H1 (cell line): ENCODE measurements around the gene PRDX3. TPM values are rescaled to one million over a fixed set of nuclear protein-coding genes. Genes with fewer than 3 reads are reported as not detected.

Source experiments
- CTCF ChIA-PET: fragments of 300-600 bp; sonication (Branson Sonifier 250); formaldehyde crosslinking; loops from one replicate; lab custom pipeline; 2021; ENCODE audit not compliant: partially characterized antibody; lab: Charles Lee
- POLR2A ChIA-PET: fragments of 300-600 bp; sonication (Branson Sonifier 250); formaldehyde crosslinking; loops from one replicate; lab custom pipeline; 2021; ENCODE audit warnings: inconsistent platforms; ENCODE audit not compliant: partially characterized antibody; lab: Charles Lee
- DNase-seq, 2 experiments: peaks; one replicate each; pipeline versions ENCODE4 v3.0.0 to v3.0.0-alpha.2; 2010 to 2022; ENCODE audit warnings: low spot score in 2 of 2, low read depth in 1 of 2, mixed read lengths in 1 of 2
- FAIRE-seq: peaks from 2 replicates; lab custom pipeline; 2011; peaks lifted over from hg19 to GRCh38; lab: Jason Lieb, UNC
- H2AFZ ChIP-seq: 2 replicates; pipeline ENCODE4 v1.8.1; 2012; ENCODE audit warnings: low read length, inconsistent platforms
- H2AK5ac ChIP-seq: 2 replicates; pipeline ENCODE4 v1.6.1; 2013; ENCODE audit warnings: low read depth, low read length
- H2BK120ac ChIP-seq: replicated peaks from 2 replicates; pipeline ENCODE3; 2013; ENCODE audit warnings: low read depth, low read length, inconsistent platforms
- H2BK12ac ChIP-seq: 2 replicates; pipeline ENCODE4 v1.6.1; 2013; ENCODE audit warnings: low read depth, low read length
- H2BK15ac ChIP-seq: 2 replicates; pipeline ENCODE4 v1.6.1; 2013; ENCODE audit warnings: low read length
- H2BK20ac ChIP-seq: 2 replicates; pipeline ENCODE4 v1.6.1; 2013; ENCODE audit warnings: low read length
- H2BK5ac ChIP-seq: 2 replicates; pipeline ENCODE4 v1.6.1; 2013; ENCODE audit warnings: low read depth, low read length
- H3K14ac ChIP-seq: 2 replicates; pipeline ENCODE4 v1.6.1; 2013; ENCODE audit warnings: inconsistent platforms; ENCODE audit not compliant: insufficient read length
- H3K18ac ChIP-seq: 2 replicates; pipeline ENCODE4 v1.6.1; 2013; ENCODE audit warnings: low read length; ENCODE audit errors: extremely low read depth
- H3K23ac ChIP-seq: 2 replicates; pipeline ENCODE4 v1.6.1; 2013; ENCODE audit warnings: inconsistent platforms; ENCODE audit not compliant: insufficient read length
- H3K23me2 ChIP-seq: 2 replicates; pipeline ENCODE4 v1.6.1; 2013; ENCODE audit warnings: low read depth, low read length
- H3K27ac ChIP-seq: 2 replicates; pipeline ENCODE4 v1.6.1; 2011; ENCODE audit warnings: low read depth, low read length, inconsistent platforms
- H3K27me3 ChIP-seq, 4 experiments: replicated peaks in 1 of 4; 1 replicate in 1 of 4; 2 replicates in 3 of 4; pipeline versions ENCODE4 v1.6.1 to v1.8.1; 2011 to 2013; ENCODE audit warnings: low read length in 3 of 4, mild to moderate bottlenecking in 3 of 4, inconsistent platforms in 2 of 4, mixed read lengths in 2 of 4, moderate library complexity in 1 of 4; ENCODE audit not compliant: control insufficient read depth in 3 of 4, insufficient read depth in 3 of 4; ENCODE audit errors: extremely low read depth in 1 of 4
- H3K36me3 ChIP-seq, 4 experiments: 2 replicates each; pipeline versions ENCODE4 v1.6.1 to v1.8.1; 2011 to 2013; ENCODE audit warnings: mild to moderate bottlenecking in 4 of 4, low read length in 3 of 4, moderate library complexity in 2 of 4, control low read depth in 1 of 4, inconsistent platforms in 1 of 4; ENCODE audit not compliant: insufficient read depth in 4 of 4, control insufficient read depth in 2 of 4
- H3K4ac ChIP-seq: replicated peaks from 2 replicates; pipeline ENCODE3; 2013; ENCODE audit warnings: low read length, low read depth, mixed read lengths, inconsistent platforms; ENCODE audit not compliant: insufficient read length
- H3K4me1 ChIP-seq, 4 experiments: replicated peaks in 1 of 4; 1 replicate in 1 of 4; 2 replicates in 3 of 4; pipeline versions ENCODE4 v1.6.1 to v1.8.1; 2011 to 2013; ENCODE audit warnings: low read length in 3 of 4, inconsistent platforms in 2 of 4, mixed read lengths in 1 of 4; ENCODE audit not compliant: insufficient read depth in 4 of 4, control insufficient read depth in 3 of 4
- H3K4me2 ChIP-seq, 2 experiments: 2 replicates each; pipeline versions ENCODE4 v1.6.1 to v1.8.1; 2011 to 2013; ENCODE audit warnings: low read depth in 2 of 2, low read length in 2 of 2, control low read depth in 1 of 2, inconsistent platforms in 1 of 2, mild to moderate bottlenecking in 1 of 2; ENCODE audit not compliant: insufficient read depth in 1 of 2
- H3K4me3 ChIP-seq, 4 experiments: fragments of 200-600, 300-600 bp in 1 of 4; sonication (generic), shearing (Covaris generic), sonication (Bioruptor Twin) in 1 of 4; 2 replicates each; pipeline versions ENCODE4 v1.5.1 to v1.8.1; 2011 to 2016; ENCODE audit warnings: low read length in 4 of 4, low read depth in 3 of 4, control low read depth in 2 of 4, inconsistent platforms in 2 of 4, mild to moderate bottlenecking in 2 of 4, mixed read lengths in 1 of 4, moderate library complexity in 1 of 4; ENCODE audit not compliant: insufficient read depth in 2 of 4; ENCODE audit errors: extremely low read depth in 1 of 4
- H3K56ac ChIP-seq: replicated peaks from 2 replicates; pipeline ENCODE3; 2013; ENCODE audit warnings: low read depth, mild to moderate bottlenecking, mixed read lengths, low read length, inconsistent platforms; ENCODE audit not compliant: insufficient read length
- H3K79me1 ChIP-seq: 2 replicates; pipeline ENCODE4 v1.6.1; 2013; ENCODE audit warnings: low read depth, low read length, control low read depth
- H3K79me2 ChIP-seq, 2 experiments: 2 replicates each; pipeline versions ENCODE4 v1.6.1 to v1.8.1; 2012 to 2013; ENCODE audit warnings: low read length in 2 of 2, mild to moderate bottlenecking in 2 of 2, inconsistent platforms in 1 of 2; ENCODE audit not compliant: insufficient read depth in 2 of 2, control insufficient read depth in 1 of 2
- H3K9ac ChIP-seq, 4 experiments: replicated peaks in 1 of 4; 1 replicate in 1 of 4; 2 replicates in 3 of 4; pipeline versions ENCODE4 v1.6.1 to v1.8.1; 2011 to 2013; ENCODE audit warnings: low read depth in 3 of 4, low read length in 3 of 4, control low read depth in 2 of 4, mild to moderate bottlenecking in 2 of 4, moderate library complexity in 2 of 4, inconsistent platforms in 1 of 4; ENCODE audit errors: extremely low read depth in 1 of 4
- H3K9me3 ChIP-seq, 2 experiments: 2 replicates each; pipeline versions ENCODE4 v1.6.1 to v1.8.1; 2012 to 2013; ENCODE audit warnings: mild to moderate bottlenecking in 2 of 2, moderate library complexity in 2 of 2, control low read depth in 1 of 2, inconsistent platforms in 1 of 2, low read depth in 1 of 2, low read length in 1 of 2, mixed read lengths in 1 of 2; ENCODE audit not compliant: insufficient read depth in 2 of 2
- H4K20me1 ChIP-seq, 2 experiments: replicated peaks in 1 of 2; 2 replicates each; pipeline versions ENCODE3 to v1.8.1; 2011 to 2013; ENCODE audit warnings: inconsistent platforms in 2 of 2, low read length in 2 of 2, mild to moderate bottlenecking in 1 of 2; ENCODE audit not compliant: insufficient read depth in 2 of 2, control insufficient read depth in 1 of 2
- H4K5ac ChIP-seq: 2 replicates; pipeline ENCODE4 v1.6.1; 2013; ENCODE audit warnings: low read length, low read depth, mixed read lengths, inconsistent platforms; ENCODE audit not compliant: insufficient read length
- H4K8ac ChIP-seq: 2 replicates; pipeline ENCODE4 v1.8.0; 2013; ENCODE audit warnings: mild to moderate bottlenecking, moderate library complexity, low read length, inconsistent platforms; ENCODE audit not compliant: insufficient read depth; ENCODE audit errors: extremely low read depth
- H4K91ac ChIP-seq: replicated peaks from 2 replicates; pipeline ENCODE3; 2013; ENCODE audit warnings: low read length, mixed read lengths, inconsistent platforms; ENCODE audit not compliant: insufficient read length
- CEBPB ChIP-seq: IDR thresholded peaks from 2 replicates; pipeline ENCODE4 v1.6.1; 2012; ENCODE audit warnings: low read depth, low read length
- CHD2 ChIP-seq: IDR thresholded peaks from 2 replicates; pipeline ENCODE4 v1.6.1; 2012; ENCODE audit warnings: low read length, improper control_type of control experiment
- EGR1 ChIP-seq: IDR thresholded peaks from 2 replicates; pipeline ENCODE4 v1.6.1; 2011; ENCODE audit warnings: low read depth, low read length, borderline replicate concordance
- NRF1 ChIP-seq: IDR thresholded peaks from 2 replicates; pipeline ENCODE4 v1.6.1; 2011; ENCODE audit warnings: mild to moderate bottlenecking, low read depth, low read length, improper control_type of control experiment
- POLR2A ChIP-seq, 2 experiments: IDR thresholded peaks; 1 replicate in 1 of 2; 2 replicates in 1 of 2; pipeline ENCODE4 v1.6.1; 2011; ENCODE audit warnings: low read depth in 2 of 2, low read length in 2 of 2, mild to moderate bottlenecking in 2 of 2; ENCODE audit errors: control extremely low read depth in 1 of 2
- RAD21 ChIP-seq, 2 experiments: IDR thresholded peaks in 1 of 2; conservative IDR thresholded peaks in 1 of 2; 2 replicates each; pipeline ENCODE4 v1.6.1; 2011; ENCODE audit warnings: low read depth in 2 of 2, low read length in 2 of 2, improper control_type of control experiment in 1 of 2, inconsistent platforms in 1 of 2, mild to moderate bottlenecking in 1 of 2, moderate library complexity in 1 of 2
- SIN3A ChIP-seq, 2 experiments: IDR thresholded peaks in 1 of 2; conservative IDR thresholded peaks in 1 of 2; 2 replicates each; pipeline ENCODE4 v1.6.1; 2011 to 2012; ENCODE audit warnings: low read length in 2 of 2, improper control_type of control experiment in 1 of 2, low read depth in 1 of 2, mild to moderate bottlenecking in 1 of 2
- SIX5 ChIP-seq: IDR thresholded peaks from 2 replicates; pipeline ENCODE4 v1.6.1; 2011; ENCODE audit warnings: mild to moderate bottlenecking, low read depth, low read length
- SP1 ChIP-seq: IDR thresholded peaks from 2 replicates; pipeline ENCODE4 v1.6.1; 2011; ENCODE audit warnings: low read depth, low read length
- SUZ12 ChIP-seq: fragments of 200-600 bp; sonication (generic); IDR thresholded peaks from 2 replicates; pipeline ENCODE4 v1.6.1; 2012; ENCODE audit warnings: mild to moderate bottlenecking, inconsistent platforms, low read length, moderate library complexity, mixed read lengths
- TAF1 ChIP-seq: IDR thresholded peaks from 2 replicates; pipeline ENCODE4 v1.6.1; 2011; ENCODE audit warnings: mild to moderate bottlenecking, low read depth, low read length
- TBP ChIP-seq: IDR thresholded peaks from 2 replicates; pipeline ENCODE4 v1.6.1; 2011; ENCODE audit warnings: low read depth, low read length, improper control_type of control experiment
- WGBS, 2 experiments: shearing (Covaris generic) in 1 of 2; methylation state at CpG; one replicate each; pipeline versions ENCODE4 v1.1.6 to v1.1.7; 2013 to 2015; ENCODE audit warnings: low lambda C conversion rate in 2 of 2, mixed read lengths in 2 of 2, inconsistent platforms in 1 of 2, low coverage in 1 of 2, missing lambda C conversion rate in 1 of 2; ENCODE audit not compliant: insufficient replicate concordance in 2 of 2, insufficient coverage in 1 of 2, insufficient read length in 1 of 2; ENCODE audit errors: extremely low coverage in 1 of 2, missing lambda C conversion rate in 1 of 2; 5-methylcytosine and 5-hydroxymethylcytosine counted together
- polyA plus RNA-seq, 7 experiments: library from polyadenylated mRNA; depleted of rRNA in 3 of 7; stranded (reverse) in 5 of 7; unstranded in 2 of 7; fragments of >200 nt in 5 of 7; fragments of 200-250 nt in 2 of 7; gene quantifications; 1 replicate in 5 of 7; 2 replicates in 1 of 7; 4 replicates in 1 of 7; pipeline versions ENCODE4 v1.2.1 to v1.2.3, GENCODE V29; 2011 to 2013; ENCODE audit warnings: missing spikeins in 2 of 7, mixed read lengths in 2 of 7
- total RNA-seq: library from RNA; stranded (reverse); fragmentation: NEBNext Ultra II Directional; extraction: Animal tissue kit (Norgen Biotek cat#: 25700); gene quantifications from 2 replicates; pipeline ENCODE4 v1.2.1, GENCODE V29; 2021

PRDX3 gene
- total and polyA plus RNA-seq, 2 of the 8 experiments (the other 6 are each of a cell fraction or from before 2014, with no cell fraction given) = 201 to 208 TPM

DNA sequence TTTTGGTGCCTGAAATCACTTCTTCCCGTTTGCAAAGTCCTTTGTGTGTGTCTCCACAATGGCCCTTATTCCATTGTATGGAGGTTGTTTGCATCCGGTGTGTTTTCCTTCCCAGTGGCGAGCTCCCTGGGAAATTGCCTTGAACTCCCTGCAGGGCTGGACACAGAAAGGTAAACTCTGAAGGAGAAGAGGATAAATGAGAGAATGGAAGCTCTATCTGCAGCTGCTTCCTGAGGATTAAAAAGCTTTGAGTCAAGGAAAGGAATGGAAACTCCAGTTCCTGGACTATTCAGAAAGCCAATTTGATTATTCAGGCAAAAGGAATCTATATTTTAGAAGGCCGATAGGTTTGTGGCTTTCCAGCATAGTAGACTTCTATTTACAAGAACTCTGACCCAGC lies 24.4 kb upstream of the PRDX3 start:
- Histone ChIP-seq H3K4me1 (peaks cover 0 to 3% (median under 1%) of the 10 kb centered on the region in 4 experiments; a peak in 4 of 7 replicates), H4K5ac (no peak overlapping the region), H4K8ac (no peak overlapping the region), H3K4me3 (no peak overlapping the region), H2BK20ac (no peak overlapping the region), H3K14ac (no peak overlapping the region), H3K56ac (no peak overlapping the region), H4K91ac (no peak overlapping the region), H3K4me2 (no peak overlapping the region), H2AFZ (no peak overlapping the region), H4K20me1 (no peaks in the 10 kb centered on the region), H2BK15ac (no peak overlapping the region), H2BK120ac (no peak overlapping the region), H3K79me1 (no peaks in the 10 kb centered on the region), H2AK5ac (no peak overlapping the region), H3K23me2 (peaks cover 4% of the 10 kb centered on the region; the same call in 1 of the 2 replicates), H3K9ac (no peak overlapping the region), H3K9me3 (no peaks in the 10 kb centered on the region), H3K18ac (no peak overlapping the region), H2BK12ac (no peak overlapping the region), H3K27ac (no peak overlapping the region), H3K27me3 (peaks cover 0 to 4% (median 2%) of the 10 kb centered on the region in 4 experiments; a peak in 5 of 7 replicates), H3K79me2 (no peaks in the 10 kb centered on the region), H3K23ac (no peak overlapping the region), H2BK5ac (no peak overlapping the region), H3K4ac (no peak overlapping the region), H3K36me3 (no peaks in the 10 kb centered on the region)
- no peak for FAIRE-seq
- no peak for DNase-seq
- POLR2A ChIA-PET = interaction anchor here (0.6 kb wide), 1 partner anchor 149 kb away, joined by 3 read pairs; no protein-coding TSS in a partner anchor
- no peak for TF ChIP-seq SUZ12
- no peak for TF ChIP-seq POLR2A (IDR thresholded peaks at IDR 0.05; ENCODE audit: control extremely low read depth in 1 of 2, low read depth in 2 of 2, low read length in 2 of 2)
- TF ChIP-seq TAF1 = no peak
- no peak for TF ChIP-seq SP1
- no peak for TF ChIP-seq CEBPB
- TF ChIP-seq TBP = no peak
- TF ChIP-seq RAD21 (IDR thresholded peaks at IDR 0.05 in 1 of 2, conservative IDR thresholded peaks at IDR 0.05 in 1 of 2; ENCODE audit: low read depth in 2 of 2, low read length in 2 of 2) = no peak
- TF ChIP-seq EGR1 = no peak
- no peak for TF ChIP-seq SIX5
- TF ChIP-seq NRF1 = no peak
- no peak for TF ChIP-seq SIN3A (conservative IDR thresholded peaks at IDR 0.05 in 1 of 2, IDR thresholded peaks at IDR 0.05 in 1 of 2; ENCODE audit: low read depth in 1 of 2, low read length in 2 of 2)
- no peak for TF ChIP-seq CHD2
- WGBS, 2 experiments = 78% methylated on average over 4 of the region's 4 CpGs; no CpG with 5 or more reads in 1 of the 2 experiments
- CTCF ChIA-PET = interaction anchor here (0.8 to 10.9 kb wide), 11 partner anchors 14 to 326 kb away, joined by 3 to 272 read pairs (median 4); no protein-coding TSS in a partner anchor
